ENCODE data around the gene NCR3LG1. TPM values are rescaled to one million over a fixed set of nuclear protein-coding genes. Genes with fewer than 3 reads are reported as not detected.

NCR3LG1 gene
- total and polyA plus RNA-seq, 2 donors (not counting 3 experiments of a cell fraction or from before 2014, with no cell fraction given), result 2.2 to 8.1 TPM

GRCh38 chr11:17406082-17406817 is 54.6 kb downstream of the NCR3LG1 start:
- H3K27ac ChIP-seq (ENCODE audit: insufficient read depth, low read depth, low read length), result no peak overlapping the region
- intact Hi-C loops (cut with micrococcal nuclease) (no loop called here), dilution Hi-C loops (cut with MboI; ENCODE audit: extremely low pct_ligation_motif_present, low sequenced_read_pairs) (no loop called here)
- H2AFZ ChIP-seq (ENCODE audit: low read depth, low read length), result no peak overlapping the region
- no peak for FAIRE-seq
- no peak for DNase-seq (ENCODE audit: low read depth, low spot score)
- H3K9me3 ChIP-seq (replicated peaks; ENCODE audit: control insufficient read depth, insufficient read depth, low read length), result no peaks in the 10 kb centered on the region
- H3K36me3 ChIP-seq (ENCODE audit: control insufficient read depth in 2 of 2, extremely low read depth in 1 of 2, insufficient read depth in 2 of 2, low read length in 2 of 2), result no peaks in the 10 kb centered on the region
- no peaks in the 10 kb centered on the region for H3K27me3 ChIP-seq (ENCODE audit: control insufficient read depth in 2 of 2, insufficient read depth in 2 of 2, low read length in 2 of 2)
- peaks cover 5% of the 10 kb centered on the region for H3K4me1 ChIP-seq (ENCODE audit: control insufficient read depth, extremely low read depth, insufficient read depth, low read length)
- H3K4me3 ChIP-seq (replicated peaks in 1 of 3; ENCODE audit: insufficient read depth in 1 of 3, low read depth in 1 of 3, low read length in 3 of 3), result no peak overlapping the region
- no peaks in the 10 kb centered on the region for H3K9me1 ChIP-seq (replicated peaks; ENCODE audit: control insufficient read depth, extremely low read depth, insufficient read depth, low read length)
- no peaks in the 10 kb centered on the region for H4K20me1 ChIP-seq (replicated peaks; ENCODE audit: control insufficient read depth, extremely low read depth, insufficient read depth, low read length)
- POLR2A ChIA-PET, result no interaction called here
- H3K79me2 ChIP-seq (ENCODE audit: control insufficient read depth, insufficient read depth, low read length), result no peaks in the 10 kb centered on the region
- TF ChIP-seq POLR2AphosphoS5 (IDR thresholded peaks at IDR 0.05; ENCODE audit: insufficient read depth, low read depth, low read length) (no peak), CTCF (IDR thresholded peaks at IDR 0.05; ENCODE audit: extremely low read depth in 1 of 2, insufficient read depth in 1 of 2, low read depth in 1 of 2, low read length in 2 of 2) (no peak), MAX (IDR thresholded peaks at IDR 0.05; ENCODE audit: insufficient read depth, insufficient read length) (no peak), GATA2 (IDR thresholded peaks at IDR 0.05; ENCODE audit: insufficient read depth, insufficient read length, low read depth, low read length) (no peak), EZH2 (IDR thresholded peaks at IDR 0.05; ENCODE audit: borderline replicate concordance, low read depth, low read length, severe bottlenecking) (no peak), MYC (IDR thresholded peaks at IDR 0.05; ENCODE audit: low read depth, low read length) (no peak), POLR2A (IDR thresholded peaks at IDR 0.05; ENCODE audit: low read depth, low read length) (no peak), JUN (IDR thresholded peaks at IDR 0.05; ENCODE audit: borderline replicate concordance, insufficient read depth, insufficient read length, low read depth) (no peak), FOS (IDR thresholded peaks at IDR 0.05; ENCODE audit: borderline replicate concordance, insufficient read depth, low read length) (no peak)
- CTCF ChIA-PET, result interaction anchor here (1.2 kb wide), 1 partner anchor 22 kb away, joined by 5 read pairs; no protein-coding TSS in a partner anchor
- BruUV-seq (replicated peaks), result no TSS peak
- H3K4me2 ChIP-seq (ENCODE audit: insufficient read depth, low read length), result no peak overlapping the region
- no peak overlapping the region for H3K9ac ChIP-seq (replicated peaks; ENCODE audit: extremely low read depth, insufficient read depth, low read length)

Measured in endothelial cell of umbilical vein (primary cell).